Activated CD8-positive, alpha-beta memory T cell treated with anti-CD3 and anti-CD28 coated beads, Interleukin-2, amount 50 U/mL, for 1 hour (primary cell): ENCODE results near the gene COPZ1.

Experiments used
- DNase-seq: peaks from one replicate; pipeline ENCODE4 v3.0.0-alpha.2; 2020; ENCODE audit errors: extremely low read depth

The COPZ1 gene

GRCh38 chr12:54394281-54394719, 69.4 kb downstream of the COPZ1 start:
- DNase-seq: no peak

- DNase-seq: no peak
These were observed 70.1 kb downstream of the COPZ1 start for GRCh38 chr12:54394986-54395385.

- no peak for DNase-seq
These were observed 70.6 kb downstream of the COPZ1 start for GRCh38 chr12:54395545-54395944.

- DNase-seq: no peak
These were observed 72.2 kb downstream of the COPZ1 start for GRCh38 chr12:54397157-54397556.

GRCh38 chr12:54398218-54398617, 73.3 kb downstream of the COPZ1 start:
- no peak for DNase-seq

- DNase-seq: peak; percentile 68
These were observed 74.3 kb downstream of the COPZ1 start for GRCh38 chr12:54398995-54399793.

GRCh38 chr12:54401119-54401518, 76.2 kb downstream of the COPZ1 start:
- no peak for DNase-seq
